OCI-LY1 (cell line): Measurements from ENCODE around the gene LPAR5.

Experiments used
- H2AFZ ChIP-seq: fragments of 200-600 bp; sonication (generic), shearing (Covaris generic); 2 replicates; pipeline ENCODE4 v1.6.0; 2014; ENCODE audit warnings: antibody characterized with exemption, mild to moderate bottlenecking, low read length
- H3F3A ChIP-seq: fragments of 200-600 bp; sonication (generic), shearing (Covaris generic); 2 replicates; pipeline ENCODE4 v1.6.0; 2014; ENCODE audit warnings: mild to moderate bottlenecking, antibody characterized with exemption, low read length, moderate library complexity; ENCODE audit not compliant: insufficient read depth
- H3K27ac ChIP-seq: fragments of 200-600 bp; sonication (generic); 2 replicates; pipeline ENCODE4 v1.5.1; 2014; ENCODE audit warnings: low read length, mixed run types, mild to moderate bottlenecking, low read depth; ENCODE audit not compliant: poor library complexity, severe bottlenecking
- H3K27me3 ChIP-seq: fragments of 200-600 bp; sonication (generic); 2 replicates; pipeline ENCODE4 v1.6.0; 2014; ENCODE audit warnings: antibody characterized with exemption, mild to moderate bottlenecking, low read length, moderate library complexity; ENCODE audit not compliant: insufficient read depth
- H3K36me3 ChIP-seq: fragments of 200-600 bp; sonication (generic); 2 replicates; pipeline ENCODE4 v1.6.1; 2014; ENCODE audit warnings: mild to moderate bottlenecking, antibody characterized with exemption, low read length, moderate library complexity, mixed read lengths; ENCODE audit not compliant: insufficient read depth
- H3K4me1 ChIP-seq: fragments of 200-600 bp; sonication (generic); 2 replicates; pipeline ENCODE4 v1.5.1; 2014; ENCODE audit warnings: mild to moderate bottlenecking, low read length, moderate library complexity; ENCODE audit not compliant: insufficient read depth, severe bottlenecking
- H3K4me2 ChIP-seq: fragments of 200-600 bp; sonication (generic), shearing (Covaris generic); 2 replicates; pipeline ENCODE4 v1.6.1; 2014; ENCODE audit warnings: low read length
- H3K4me3 ChIP-seq: fragments of 200-600 bp; sonication (generic); 2 replicates; pipeline ENCODE4 v1.5.1; 2014; ENCODE audit warnings: low read length, low read depth, mild to moderate bottlenecking, mixed read lengths; ENCODE audit not compliant: poor library complexity, severe bottlenecking
- H3K79me2 ChIP-seq: fragments of 200-600 bp; shearing (Covaris generic); 2 replicates; pipeline ENCODE4 v1.6.1; 2016; ENCODE audit warnings: mixed run types, low read length, mixed read lengths; ENCODE audit not compliant: insufficient read depth
- H3K9ac ChIP-seq: fragments of 200-600 bp; sonication (generic), shearing (Covaris generic); 2 replicates; pipeline ENCODE4 v1.6.1; 2014; ENCODE audit warnings: mild to moderate bottlenecking, low read length, mixed read lengths
- H3K9me2 ChIP-seq: fragments of 200-600 bp; sonication (generic), shearing (Covaris generic); 2 replicates; pipeline ENCODE4 v1.6.1; 2014; ENCODE audit warnings: low read depth, mild to moderate bottlenecking, low read length, mixed read lengths
- H3K9me3 ChIP-seq: fragments of 200-600 bp; shearing (Covaris generic); 2 replicates; pipeline ENCODE4 v1.6.1; 2014; ENCODE audit warnings: low read length, mixed read lengths
- H4K20me1 ChIP-seq: fragments of 200-600 bp; sonication (generic), shearing (Covaris generic); 2 replicates; pipeline ENCODE4 v1.6.0; 2016; ENCODE audit warnings: mild to moderate bottlenecking, low read length; ENCODE audit not compliant: insufficient read depth
- EZH2 ChIP-seq: fragments of 200-600 bp; sonication (generic), shearing (Covaris generic); IDR thresholded peaks from 2 replicates; pipeline ENCODE4 v1.8.0; 2017; ENCODE audit warnings: borderline replicate concordance, mixed run types, mild to moderate bottlenecking, antibody characterized with exemption, low read length, moderate library complexity, mixed read lengths
- TF ChIP-seq, protein P1 (sequence below): fragments of 200-600 bp; sonication (generic), shearing (Covaris generic); IDR thresholded peaks from 2 replicates; pipeline ENCODE4 v1.5.1; 2017; ENCODE audit warnings: mild to moderate bottlenecking, antibody characterized with exemption, low read length, moderate library complexity, mixed read lengths

The LPAR5 gene

DNA sequence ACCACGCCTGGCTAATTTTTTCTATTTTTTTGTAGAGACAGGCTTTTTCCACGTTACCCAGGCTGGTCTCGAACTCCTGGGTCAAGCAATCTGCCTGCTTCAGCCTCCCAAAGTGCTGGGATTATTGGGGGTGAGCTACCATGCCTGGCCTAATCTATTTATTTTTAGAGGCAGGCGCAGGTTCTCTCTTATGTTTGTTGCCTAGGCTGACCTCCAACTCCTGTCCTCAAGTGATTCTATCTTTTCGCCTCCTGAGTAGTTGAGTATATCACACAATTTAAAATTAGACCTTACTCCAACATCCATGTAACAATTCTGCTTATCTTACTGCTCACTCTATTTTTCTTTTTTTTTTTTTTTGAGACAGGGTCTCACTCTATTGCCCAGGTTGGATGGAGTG, 18.2 kb upstream of the LPAR5 start:
- no peaks in the 10 kb centered on the region for H4K20me1 ChIP-seq
- H3F3A ChIP-seq: no peaks in the 10 kb centered on the region
- no peak overlapping the region for H3K4me3 ChIP-seq
- H3K9me2 ChIP-seq: no peaks in the 10 kb centered on the region
- no peaks in the 10 kb centered on the region for H3K79me2 ChIP-seq
- no peak overlapping the region for H3K9ac ChIP-seq
- peaks cover 48% of the 10 kb centered on the region for H3K36me3 ChIP-seq
- H2AFZ ChIP-seq: no peak overlapping the region
- no peak overlapping the region for H3K4me2 ChIP-seq
- TF ChIP-seq EZH2: no peak
- TF ChIP-seq, protein P1, sequence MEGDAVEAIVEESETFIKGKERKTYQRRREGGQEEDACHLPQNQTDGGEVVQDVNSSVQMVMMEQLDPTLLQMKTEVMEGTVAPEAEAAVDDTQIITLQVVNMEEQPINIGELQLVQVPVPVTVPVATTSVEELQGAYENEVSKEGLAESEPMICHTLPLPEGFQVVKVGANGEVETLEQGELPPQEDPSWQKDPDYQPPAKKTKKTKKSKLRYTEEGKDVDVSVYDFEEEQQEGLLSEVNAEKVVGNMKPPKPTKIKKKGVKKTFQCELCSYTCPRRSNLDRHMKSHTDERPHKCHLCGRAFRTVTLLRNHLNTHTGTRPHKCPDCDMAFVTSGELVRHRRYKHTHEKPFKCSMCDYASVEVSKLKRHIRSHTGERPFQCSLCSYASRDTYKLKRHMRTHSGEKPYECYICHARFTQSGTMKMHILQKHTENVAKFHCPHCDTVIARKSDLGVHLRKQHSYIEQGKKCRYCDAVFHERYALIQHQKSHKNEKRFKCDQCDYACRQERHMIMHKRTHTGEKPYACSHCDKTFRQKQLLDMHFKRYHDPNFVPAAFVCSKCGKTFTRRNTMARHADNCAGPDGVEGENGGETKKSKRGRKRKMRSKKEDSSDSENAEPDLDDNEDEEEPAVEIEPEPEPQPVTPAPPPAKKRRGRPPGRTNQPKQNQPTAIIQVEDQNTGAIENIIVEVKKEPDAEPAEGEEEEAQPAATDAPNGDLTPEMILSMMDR: no peak
- no peaks in the 10 kb centered on the region for H3K27me3 ChIP-seq
- H3K9me3 ChIP-seq: no peaks in the 10 kb centered on the region
- no peak overlapping the region for H3K27ac ChIP-seq
- H3K4me1 ChIP-seq: no peaks in the 10 kb centered on the region

GRCh38 chr12:6653342-6653741, 17.6 kb upstream of the LPAR5 start:
- TF ChIP-seq, protein P1: no peak
- no peaks in the 10 kb centered on the region for H3K9me2 ChIP-seq
- H3K4me1 ChIP-seq: no peaks in the 10 kb centered on the region
- H4K20me1 ChIP-seq: no peaks in the 10 kb centered on the region
- no peak overlapping the region for H3K27ac ChIP-seq
- H3K4me2 ChIP-seq: no peak overlapping the region
- H3K9ac ChIP-seq: no peak overlapping the region
- no peaks in the 10 kb centered on the region for H3F3A ChIP-seq
- H3K36me3 ChIP-seq: peaks cover 51% of the 10 kb centered on the region
- H3K9me3 ChIP-seq: no peaks in the 10 kb centered on the region
- H2AFZ ChIP-seq: no peak overlapping the region
- H3K79me2 ChIP-seq: no peaks in the 10 kb centered on the region
- H3K4me3 ChIP-seq: no peak overlapping the region
- H3K27me3 ChIP-seq: no peaks in the 10 kb centered on the region

- no peaks in the 10 kb centered on the region for H4K20me1 ChIP-seq
- H3K9me3 ChIP-seq: no peaks in the 10 kb centered on the region
- H3K27ac ChIP-seq: no peak overlapping the region
- H3K9ac ChIP-seq: no peak overlapping the region
- H3K4me2 ChIP-seq: no peak overlapping the region
- H3K36me3 ChIP-seq: peaks cover 54% of the 10 kb centered on the region
- no peaks in the 10 kb centered on the region for H3K9me2 ChIP-seq
- no peaks in the 10 kb centered on the region for H3K4me1 ChIP-seq
- TF ChIP-seq, protein P1: no peak
- TF ChIP-seq EZH2: no peak
- H3K79me2 ChIP-seq: no peaks in the 10 kb centered on the region
- no peaks in the 10 kb centered on the region for H3F3A ChIP-seq
- no peak overlapping the region for H2AFZ ChIP-seq
- H3K27me3 ChIP-seq: no peaks in the 10 kb centered on the region
- H3K4me3 ChIP-seq: no peak overlapping the region
Measured at GRCh38 chr12:6652391-6652790, 16.6 kb upstream of the LPAR5 start.
